ENCODE measurements around the gene G6PC1. TPM values are rescaled to one million over a fixed set of nuclear protein-coding genes. Genes with fewer than 3 reads are reported as not detected.

The G6PC1 gene
- total RNA-seq, 2 donors from 2014 or later: not detected

GRCh38 chr17:42891539-42892152, 9.0 kb upstream of the G6PC1 start:
- H3K27me3 ChIP-seq (replicated peaks; ENCODE audit: insufficient read depth): no peaks in the 10 kb centered on the region
- ATAC-seq (ENCODE audit: insufficient number of reproducible peaks, low FRiP score, low read depth) (no peak), DNase-seq (ENCODE audit: low spot score) (no peak)
- H3K4me3 ChIP-seq: peak overlapping the region; percentile 21
- H3K36me3 ChIP-seq: no peaks in the 10 kb centered on the region
- H3K9me3 ChIP-seq: no peaks in the 10 kb centered on the region
- peaks cover 36 to 51% of the 10 kb centered on the region in 2 donors for H3K4me1 ChIP-seq (ENCODE audit: control insufficient read depth in 1 of 2, low read depth in 2 of 2)
- TF ChIP-seq CTCF (IDR thresholded peaks at IDR 0.05): no peak
- H3K27ac ChIP-seq: peak overlapping the region; percentile 73 to 95

GRCh38 chr17:42893359-42893758, 7.2 kb upstream of the G6PC1 start:
- Histone ChIP-seq H3K4me3 (peak overlapping the region; percentile 0), H3K36me3 (no peaks in the 10 kb centered on the region), H3K9me3 (no peaks in the 10 kb centered on the region), H3K27ac (peak overlapping the region; percentile 73 to 82), H3K27me3 (replicated peaks; ENCODE audit: insufficient read depth) (no peaks in the 10 kb centered on the region), H3K4me1 (ENCODE audit: control insufficient read depth in 1 of 2, low read depth in 2 of 2) (peaks cover 36 to 51% of the 10 kb centered on the region in 2 donors)
- no peak for TF ChIP-seq CTCF (IDR thresholded peaks at IDR 0.05)
- no peak for ATAC-seq (ENCODE audit: insufficient number of reproducible peaks, low FRiP score, low read depth)
- no peak for DNase-seq (ENCODE audit: low spot score)

GRCh38 chr17:42894283-42895184, 6.1 kb upstream of the G6PC1 start:
- no peak for TF ChIP-seq CTCF (IDR thresholded peaks at IDR 0.05)
- no peaks in the 10 kb centered on the region for H3K27me3 ChIP-seq (replicated peaks; ENCODE audit: insufficient read depth)
- DNase-seq (ENCODE audit: low spot score): no peak
- ATAC-seq (ENCODE audit: insufficient number of reproducible peaks, low FRiP score, low read depth): no peak
- H3K36me3 ChIP-seq: no peaks in the 10 kb centered on the region
- peak overlapping the region; percentile 73 to 82 for H3K27ac ChIP-seq
- H3K4me1 ChIP-seq (ENCODE audit: control insufficient read depth in 1 of 2, low read depth in 2 of 2): peaks cover 36 to 51% of the 10 kb centered on the region in 2 donors
- peak overlapping the region; percentile 18 for H3K4me3 ChIP-seq
- no peaks in the 10 kb centered on the region for H3K9me3 ChIP-seq

- Histone ChIP-seq H3K9me3 (no peaks in the 10 kb centered on the region), H3K27me3 (replicated peaks; ENCODE audit: insufficient read depth) (no peaks in the 10 kb centered on the region), H3K27ac (peak overlapping the region; percentile 73 to 82)
Observed at GRCh38 chr17:42895185-42895555, 5.4 kb upstream of the G6PC1 start.

More at GRCh38 chr17:42895185-42895555, 5.4 kb upstream of the G6PC1 start:
- ATAC-seq (ENCODE audit: insufficient number of reproducible peaks, low FRiP score, low read depth) (peak; percentile 75), DNase-seq (ENCODE audit: low spot score) (peak; percentile 57)
- H3K4me3 ChIP-seq: peak overlapping the region; percentile 18
- H3K4me1 ChIP-seq (ENCODE audit: control insufficient read depth in 1 of 2, low read depth in 2 of 2): peaks cover 36 to 51% of the 10 kb centered on the region in 2 donors
- no peaks in the 10 kb centered on the region for H3K36me3 ChIP-seq
- no peak for TF ChIP-seq CTCF (IDR thresholded peaks at IDR 0.05)
